Astrocyte (in vitro differentiated cells and primary cell): ENCODE measurements around the gene DCHS2. TPM values are rescaled to one million over a fixed set of nuclear protein-coding genes. Genes with fewer than 3 reads are reported as not detected.
A peak's percentile ranks its signal among the peaks of the same experiment; 100 is the strongest.

Experiments used
- DNase-seq: peaks from one replicate; pipeline ENCODE4 v3.0.0-alpha.2; 2010; ENCODE audit warnings: low read depth
- FAIRE-seq: peaks from 2 replicates; lab custom pipeline; 2011; peaks lifted over from hg19 to GRCh38; lab: Jason Lieb, UNC
- H2AFZ ChIP-seq: 2 replicates; pipeline ENCODE4 v1.6.0; 2012; ENCODE audit warnings: low read depth, low read length, inconsistent platforms
- H3K27ac ChIP-seq: 2 replicates; pipeline ENCODE4 v1.5.1; 2011; ENCODE audit warnings: low read depth, low read length, inconsistent platforms
- H3K27me3 ChIP-seq: 2 replicates; pipeline ENCODE4 v1.6.0; 2011; ENCODE audit warnings: low read length, inconsistent platforms; ENCODE audit not compliant: insufficient read depth
- H3K36me3 ChIP-seq: 2 replicates; pipeline ENCODE4 v1.5.1; 2011; ENCODE audit warnings: low read length, inconsistent platforms; ENCODE audit not compliant: insufficient read depth
- H3K4me1 ChIP-seq: 2 replicates; pipeline ENCODE4 v1.5.1; 2011; ENCODE audit warnings: low read length, inconsistent platforms; ENCODE audit not compliant: insufficient read depth
- H3K4me2 ChIP-seq: 2 replicates; pipeline ENCODE4 v1.6.0; 2012; ENCODE audit warnings: low read length, inconsistent platforms
- H3K4me3 ChIP-seq: 2 replicates; pipeline ENCODE4 v1.5.1; 2011; ENCODE audit warnings: low read depth, mild to moderate bottlenecking, low read length, inconsistent platforms; ENCODE audit not compliant: insufficient read depth
- H3K79me2 ChIP-seq: 2 replicates; pipeline ENCODE4 v1.6.0; 2012; ENCODE audit warnings: mild to moderate bottlenecking, low read length, inconsistent platforms; ENCODE audit not compliant: insufficient read depth
- H3K9ac ChIP-seq: 2 replicates; pipeline ENCODE4 v1.6.0; 2012; ENCODE audit warnings: mild to moderate bottlenecking, low read length, inconsistent platforms
- H3K9me3 ChIP-seq: 2 replicates; pipeline ENCODE4 v1.5.1; 2012; ENCODE audit warnings: low read depth, mild to moderate bottlenecking, low read length, inconsistent platforms; ENCODE audit not compliant: insufficient read depth
- H4K20me1 ChIP-seq: 2 replicates; pipeline ENCODE4 v1.6.0; 2012; ENCODE audit warnings: low read length, inconsistent platforms; ENCODE audit not compliant: insufficient read depth
- H3K27ac Mint-ChIP-seq: one replicate; pipeline ENCODE4 v1.8.0; 2021; ENCODE audit warnings: mild to moderate bottlenecking, mixed read lengths; ENCODE audit not compliant: unreplicated experiment
- H3K27me3 Mint-ChIP-seq: one replicate; pipeline ENCODE4 v1.8.0; 2021; ENCODE audit warnings: low read depth, mixed read lengths; ENCODE audit not compliant: unreplicated experiment
- H3K36me3 Mint-ChIP-seq: one replicate; pipeline ENCODE4 v1.8.0; 2021; ENCODE audit warnings: low read depth, mixed read lengths; ENCODE audit not compliant: unreplicated experiment
- H3K4me1 Mint-ChIP-seq: one replicate; pipeline ENCODE4 v1.8.0; 2021; ENCODE audit warnings: low read depth, mixed read lengths; ENCODE audit not compliant: unreplicated experiment
- H3K4me3 Mint-ChIP-seq: one replicate; pipeline ENCODE4 v1.8.0; 2021; ENCODE audit warnings: mild to moderate bottlenecking, moderate library complexity, mixed read lengths; ENCODE audit not compliant: unreplicated experiment
- H3K9me3 Mint-ChIP-seq: one replicate; pipeline ENCODE4 v1.8.0; 2021; ENCODE audit warnings: mild to moderate bottlenecking, mixed read lengths; ENCODE audit not compliant: unreplicated experiment
- EZH2 ChIP-seq: IDR thresholded peaks from 2 replicates; pipeline ENCODE4 v1.6.1; 2012; ENCODE audit warnings: mild to moderate bottlenecking, low read length, inconsistent platforms; ENCODE audit not compliant: insufficient read depth
- total RNA-seq: library from RNA; stranded (reverse); gene quantifications from 2 replicates; pipeline ENCODE4 v1.2.1, GENCODE V29; 2021
- TF ChIP-seq, protein P1 (sequence below): IDR thresholded peaks from 2 replicates; pipeline ENCODE4 v1.5.1; 2011; ENCODE audit warnings: low read depth, mild to moderate bottlenecking, inconsistent platforms, low read length, moderate library complexity; ENCODE audit not compliant: insufficient read depth

DCHS2 gene
- total RNA-seq, 1 donor from 2014 or later = 0.25 TPM

DNA sequence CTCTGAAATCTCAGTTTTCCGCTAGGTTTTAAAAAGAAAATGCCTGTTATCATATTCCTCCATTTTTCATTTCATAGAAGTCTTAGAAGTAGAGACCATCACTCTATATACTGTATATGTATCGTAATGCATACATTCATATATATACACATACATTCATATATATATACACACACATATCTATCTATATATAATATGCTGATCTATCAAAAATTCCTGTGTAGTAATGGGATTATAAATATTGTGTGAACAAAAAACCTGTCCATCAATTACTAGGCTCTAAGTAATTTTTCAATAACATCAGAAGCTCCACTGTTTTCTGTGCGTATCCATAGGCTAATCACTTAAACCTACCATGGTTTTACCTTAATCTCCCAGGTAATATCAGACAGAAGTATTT is 150.2 kb downstream of the DCHS2 start:
- no peak overlapping the region for H3K9ac ChIP-seq
- H3K36me3 ChIP-seq = no peaks in the 10 kb centered on the region
- H3K27ac Mint-ChIP-seq = no peak overlapping the region
- FAIRE-seq (no peak), DNase-seq (no peak)
- H4K20me1 ChIP-seq = no peaks in the 10 kb centered on the region
- no peak overlapping the region for H3K27ac ChIP-seq
- H3K27me3 ChIP-seq = no peaks in the 10 kb centered on the region
- no peaks in the 10 kb centered on the region for H3K36me3 Mint-ChIP-seq
- H3K27me3 Mint-ChIP-seq = no peaks in the 10 kb centered on the region
- H3K4me3 ChIP-seq = no peak overlapping the region
- no peaks in the 10 kb centered on the region for H3K9me3 ChIP-seq
- no peaks in the 10 kb centered on the region for H3K4me1 Mint-ChIP-seq
- H3K9me3 Mint-ChIP-seq = no peaks in the 10 kb centered on the region
- H3K4me3 Mint-ChIP-seq = no peak overlapping the region
- no peak overlapping the region for H2AFZ ChIP-seq
- no peaks in the 10 kb centered on the region for H3K4me1 ChIP-seq
- TF ChIP-seq EZH2 = no peak
- no peak overlapping the region for H3K4me2 ChIP-seq
- H3K79me2 ChIP-seq = no peaks in the 10 kb centered on the region

DNA sequence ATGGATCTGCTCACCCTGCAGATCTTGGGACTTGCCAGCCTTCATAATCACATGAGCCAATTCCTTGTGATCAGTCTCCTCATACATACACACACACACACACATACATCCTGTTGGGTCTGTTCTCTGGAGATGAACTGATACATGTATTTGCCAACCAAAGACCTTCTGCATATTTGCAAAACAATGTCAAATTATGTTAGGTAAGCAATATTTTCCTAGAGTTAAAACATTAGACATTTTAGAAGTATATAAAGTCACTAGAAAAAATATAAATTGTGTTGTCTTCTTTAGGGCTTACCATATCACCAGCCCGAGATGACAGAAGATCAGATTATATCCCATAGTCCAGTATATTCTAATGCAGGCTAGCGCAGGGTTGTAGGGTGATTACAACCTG is 156.0 kb downstream of the DCHS2 start:
- H3K27me3 ChIP-seq = peaks cover 10% of the 10 kb centered on the region
- H3K79me2 ChIP-seq = no peaks in the 10 kb centered on the region
- no peak overlapping the region for H3K27ac Mint-ChIP-seq
- H4K20me1 ChIP-seq = no peaks in the 10 kb centered on the region
- H3K4me3 ChIP-seq = no peak overlapping the region
- peaks cover 6% of the 10 kb centered on the region for H3K4me1 ChIP-seq
- H3K9me3 ChIP-seq = no peaks in the 10 kb centered on the region
- no peak overlapping the region for H3K27ac ChIP-seq
- DNase-seq (no peak), FAIRE-seq (no peak)
- no peak overlapping the region for H3K4me3 Mint-ChIP-seq
- no peak overlapping the region for H3K9ac ChIP-seq
- H3K27me3 Mint-ChIP-seq = peaks cover 21% of the 10 kb centered on the region
- no peaks in the 10 kb centered on the region for H3K4me1 Mint-ChIP-seq
- H3K9me3 Mint-ChIP-seq = peaks cover 3% of the 10 kb centered on the region
- no peaks in the 10 kb centered on the region for H3K36me3 Mint-ChIP-seq
- no peak overlapping the region for H3K4me2 ChIP-seq
- TF ChIP-seq, protein P1, sequence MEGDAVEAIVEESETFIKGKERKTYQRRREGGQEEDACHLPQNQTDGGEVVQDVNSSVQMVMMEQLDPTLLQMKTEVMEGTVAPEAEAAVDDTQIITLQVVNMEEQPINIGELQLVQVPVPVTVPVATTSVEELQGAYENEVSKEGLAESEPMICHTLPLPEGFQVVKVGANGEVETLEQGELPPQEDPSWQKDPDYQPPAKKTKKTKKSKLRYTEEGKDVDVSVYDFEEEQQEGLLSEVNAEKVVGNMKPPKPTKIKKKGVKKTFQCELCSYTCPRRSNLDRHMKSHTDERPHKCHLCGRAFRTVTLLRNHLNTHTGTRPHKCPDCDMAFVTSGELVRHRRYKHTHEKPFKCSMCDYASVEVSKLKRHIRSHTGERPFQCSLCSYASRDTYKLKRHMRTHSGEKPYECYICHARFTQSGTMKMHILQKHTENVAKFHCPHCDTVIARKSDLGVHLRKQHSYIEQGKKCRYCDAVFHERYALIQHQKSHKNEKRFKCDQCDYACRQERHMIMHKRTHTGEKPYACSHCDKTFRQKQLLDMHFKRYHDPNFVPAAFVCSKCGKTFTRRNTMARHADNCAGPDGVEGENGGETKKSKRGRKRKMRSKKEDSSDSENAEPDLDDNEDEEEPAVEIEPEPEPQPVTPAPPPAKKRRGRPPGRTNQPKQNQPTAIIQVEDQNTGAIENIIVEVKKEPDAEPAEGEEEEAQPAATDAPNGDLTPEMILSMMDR = no peak
- no peak for TF ChIP-seq EZH2
- no peak overlapping the region for H2AFZ ChIP-seq
- H3K36me3 ChIP-seq = no peaks in the 10 kb centered on the region

DNA sequence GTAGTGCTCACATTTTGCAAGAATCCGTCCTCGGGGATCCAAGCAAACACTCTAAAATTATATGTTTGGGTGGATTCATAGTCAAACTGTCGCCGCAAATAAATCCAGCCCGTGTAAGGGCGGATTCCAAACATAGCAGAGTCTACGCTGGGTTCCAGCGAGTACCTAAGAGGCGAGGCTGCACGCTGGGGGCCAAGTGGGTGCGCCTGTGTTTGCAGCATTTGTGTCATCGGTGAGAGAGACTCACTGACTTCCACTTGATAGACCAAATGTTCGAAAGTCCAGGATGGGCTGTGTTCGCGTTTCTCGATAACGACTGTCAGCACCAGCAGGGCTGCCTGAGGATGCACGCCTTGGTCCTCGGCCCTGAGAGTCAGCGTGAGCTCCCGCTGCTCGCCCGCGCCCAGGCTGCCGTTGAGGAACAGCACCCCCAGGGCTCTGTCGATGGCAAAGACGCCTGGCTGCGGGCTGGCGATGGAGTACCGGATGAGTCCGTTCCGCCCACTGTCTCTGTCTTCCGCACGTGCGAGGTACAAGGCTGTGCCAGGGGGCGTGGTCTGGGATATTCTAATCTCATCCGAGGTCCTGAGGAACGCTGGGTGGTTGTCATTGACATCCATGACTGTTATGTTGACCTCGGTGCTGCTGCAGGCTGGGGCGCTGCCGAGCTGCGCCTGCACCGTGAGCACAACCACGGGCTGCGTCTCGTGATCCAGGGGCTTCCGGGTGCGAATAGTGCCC is 158.7 kb downstream of the DCHS2 start:
- Histone ChIP-seq H3K4me2 (peak overlapping the region; percentile 86), H3K27me3 (peaks cover 10% of the 10 kb centered on the region), H3K27ac (no peak overlapping the region), H3K4me3 (peak overlapping the region; percentile 53), H3K9ac (no peak overlapping the region), H2AFZ (peak overlapping the region; percentile 79), H3K36me3 (no peaks in the 10 kb centered on the region), H4K20me1 (no peaks in the 10 kb centered on the region), H3K9me3 (no peaks in the 10 kb centered on the region), H3K79me2 (no peaks in the 10 kb centered on the region), H3K4me1 (peaks cover 6% of the 10 kb centered on the region)
- TF ChIP-seq, protein P1 = no peak
- no peak for TF ChIP-seq EZH2
- FAIRE-seq (no peak), DNase-seq (no peak)
- Mint-ChIP-seq H3K27ac (no peak overlapping the region), H3K9me3 (peaks cover 3% of the 10 kb centered on the region), H3K36me3 (no peaks in the 10 kb centered on the region), H3K4me1 (no peaks in the 10 kb centered on the region), H3K27me3 (peaks cover 21% of the 10 kb centered on the region), H3K4me3 (peak overlapping the region; percentile 74)
